NT2/D1 (cell line): ENCODE measurements around the gene PRKD2.

Experiments used
- SUZ12 ChIP-seq: IDR thresholded peaks from 2 replicates; pipeline ENCODE4 v1.6.1; 2011; ENCODE audit not compliant: insufficient read length, insufficient read depth; ENCODE audit errors: extremely low read depth
- YY1 ChIP-seq: IDR thresholded peaks from 2 replicates; pipeline ENCODE4 v1.6.1; 2011; ENCODE audit not compliant: insufficient read length, insufficient read depth
- ZNF274 ChIP-seq: IDR thresholded peaks from 2 replicates; pipeline ENCODE4 v1.6.1; 2011; ENCODE audit warnings: mild to moderate bottlenecking, low read depth, low read length

DNA sequence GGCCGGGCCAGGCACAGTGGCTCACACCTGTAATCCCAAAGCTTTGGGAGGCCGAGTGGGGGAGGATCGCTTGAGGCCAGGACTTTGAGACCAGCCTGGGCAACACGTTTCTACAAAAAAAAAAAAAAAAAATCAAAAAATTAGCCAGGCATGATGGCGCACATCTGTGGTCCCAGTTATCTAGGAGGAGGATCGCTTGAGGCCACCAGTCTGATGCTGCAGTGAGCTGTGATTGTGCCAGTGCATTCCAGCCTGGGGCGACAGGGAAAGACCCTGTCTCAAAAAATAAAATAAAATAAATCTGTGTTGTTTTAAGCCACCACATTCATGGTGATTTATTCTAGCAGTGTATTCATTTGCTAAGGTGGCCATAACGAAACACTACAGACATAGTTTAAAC lies 51.8 kb downstream of the PRKD2 start:
- TF ChIP-seq YY1 (no peak), ZNF274 (no peak), SUZ12 (no peak)
